PFSK-1 (cell line): Measurements from ENCODE around the gene PPARA.

ENCODE experiments used
- FOXP2 ChIP-seq: optimal IDR thresholded peaks from 2 replicates; pipeline ENCODE3; 2011; ENCODE audit warnings: borderline replicate concordance, control low read depth, inconsistent platforms; ENCODE audit not compliant: insufficient read depth; ENCODE audit errors: extremely low read length, extremely low read depth
- POLR2AphosphoS5 ChIP-seq: IDR thresholded peaks from 2 replicates; pipeline ENCODE4 v1.6.1; 2012; ENCODE audit warnings: low read depth, mild to moderate bottlenecking, control low read depth, low read length, moderate library complexity
- SIN3A ChIP-seq: IDR thresholded peaks from 2 replicates; pipeline ENCODE4 v1.6.1; 2012; ENCODE audit warnings: mild to moderate bottlenecking, low read length, moderate library complexity, borderline replicate concordance; ENCODE audit not compliant: insufficient read depth
- TAF1 ChIP-seq: IDR thresholded peaks from 2 replicates; pipeline ENCODE4 v1.6.1; 2012; ENCODE audit warnings: low read length, control low read depth, borderline replicate concordance; ENCODE audit not compliant: insufficient read depth
- TF ChIP-seq, protein P1 (sequence below), 2 experiments: IDR thresholded peaks; 2 replicates each; pipeline versions ENCODE4 v1.6.1 to v1.8.0; 2011 to 2012; ENCODE audit warnings: low read depth in 2 of 2, low read length in 2 of 2, control low read depth in 1 of 2, inconsistent platforms in 1 of 2, mild to moderate bottlenecking in 1 of 2, moderate library complexity in 1 of 2; ENCODE audit not compliant: insufficient read depth in 1 of 2

DNA sequence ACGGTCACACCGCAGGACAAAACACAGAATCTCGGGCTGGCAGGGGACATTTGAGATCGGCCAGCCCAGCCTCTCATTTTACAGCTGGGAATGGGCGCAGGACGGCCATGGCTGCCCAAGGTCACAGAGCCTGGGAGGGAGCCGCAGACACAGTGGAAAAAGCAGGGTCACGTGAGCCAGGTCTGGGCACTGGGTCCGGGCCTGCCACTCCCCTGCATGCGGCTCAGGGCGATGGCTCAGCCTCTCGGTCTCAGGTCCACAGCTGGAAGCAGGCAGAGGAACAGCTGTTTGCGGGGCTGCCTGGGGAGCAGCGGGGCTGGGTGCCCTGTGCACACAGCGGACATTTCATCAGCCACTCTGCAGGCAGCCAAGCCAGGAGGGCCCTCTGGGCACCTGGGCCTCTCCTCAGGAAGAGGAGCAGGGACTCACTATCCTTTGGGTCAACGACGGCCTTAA, 10.4 kb upstream of the PPARA start:
- no peak for TF ChIP-seq TAF1
- TF ChIP-seq POLR2AphosphoS5: no peak
- TF ChIP-seq, protein P1, sequence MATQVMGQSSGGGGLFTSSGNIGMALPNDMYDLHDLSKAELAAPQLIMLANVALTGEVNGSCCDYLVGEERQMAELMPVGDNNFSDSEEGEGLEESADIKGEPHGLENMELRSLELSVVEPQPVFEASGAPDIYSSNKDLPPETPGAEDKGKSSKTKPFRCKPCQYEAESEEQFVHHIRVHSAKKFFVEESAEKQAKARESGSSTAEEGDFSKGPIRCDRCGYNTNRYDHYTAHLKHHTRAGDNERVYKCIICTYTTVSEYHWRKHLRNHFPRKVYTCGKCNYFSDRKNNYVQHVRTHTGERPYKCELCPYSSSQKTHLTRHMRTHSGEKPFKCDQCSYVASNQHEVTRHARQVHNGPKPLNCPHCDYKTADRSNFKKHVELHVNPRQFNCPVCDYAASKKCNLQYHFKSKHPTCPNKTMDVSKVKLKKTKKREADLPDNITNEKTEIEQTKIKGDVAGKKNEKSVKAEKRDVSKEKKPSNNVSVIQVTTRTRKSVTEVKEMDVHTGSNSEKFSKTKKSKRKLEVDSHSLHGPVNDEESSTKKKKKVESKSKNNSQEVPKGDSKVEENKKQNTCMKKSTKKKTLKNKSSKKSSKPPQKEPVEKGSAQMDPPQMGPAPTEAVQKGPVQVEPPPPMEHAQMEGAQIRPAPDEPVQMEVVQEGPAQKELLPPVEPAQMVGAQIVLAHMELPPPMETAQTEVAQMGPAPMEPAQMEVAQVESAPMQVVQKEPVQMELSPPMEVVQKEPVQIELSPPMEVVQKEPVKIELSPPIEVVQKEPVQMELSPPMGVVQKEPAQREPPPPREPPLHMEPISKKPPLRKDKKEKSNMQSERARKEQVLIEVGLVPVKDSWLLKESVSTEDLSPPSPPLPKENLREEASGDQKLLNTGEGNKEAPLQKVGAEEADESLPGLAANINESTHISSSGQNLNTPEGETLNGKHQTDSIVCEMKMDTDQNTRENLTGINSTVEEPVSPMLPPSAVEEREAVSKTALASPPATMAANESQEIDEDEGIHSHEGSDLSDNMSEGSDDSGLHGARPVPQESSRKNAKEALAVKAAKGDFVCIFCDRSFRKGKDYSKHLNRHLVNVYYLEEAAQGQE (IDR thresholded peaks at IDR 0.05; ENCODE audit: insufficient read depth in 1 of 2, low read depth in 2 of 2, low read length in 2 of 2): no peak
- no peak for TF ChIP-seq SIN3A
- no peak for TF ChIP-seq FOXP2
